Measurements from ENCODE around the gene CCDC17.
A peak's percentile ranks its signal among the peaks of the same experiment; 100 is the strongest.

CCDC17 gene

GRCh38 chr1:45654540-45655280 lies 30.9 kb upstream of the CCDC17 start:
- peaks cover 97% of the 10 kb centered on the region for H3K36me3 ChIP-seq (ENCODE audit: control insufficient read depth, insufficient read depth, low read length)

GRCh38 chr1:45647248-45648021 lies 23.6 kb upstream of the CCDC17 start:
- Histone ChIP-seq H3K36me3 (ENCODE audit: control insufficient read depth, insufficient read depth, low read length) (peaks cover 76% of the 10 kb centered on the region), H3K4me1 (ENCODE audit: control insufficient read depth, insufficient read depth, low read length, poor library complexity, severe bottlenecking) (peaks cover 7% of the 10 kb centered on the region), H3K9me3 (ENCODE audit: control insufficient read depth, low read length) (no peaks in the 10 kb centered on the region), H3K27ac (ENCODE audit: low read depth, low read length, severe bottlenecking) (peak overlapping the region; percentile 50), H3K4me3 (ENCODE audit: extremely low read depth, insufficient read depth, low read length, poor library complexity, severe bottlenecking) (no peak overlapping the region)
- 96 to 98% methylated on average over 8 to 9 of the region's 9 CpGs for whole genome bisulfite sequencing, 2 experiments (ENCODE audit: insufficient coverage in 2 of 2)

More at GRCh38 chr1:45654540-45655280, 30.9 kb upstream of the CCDC17 start:
- Histone ChIP-seq H3K4me3 (ENCODE audit: extremely low read depth, insufficient read depth, low read length, poor library complexity, severe bottlenecking) (no peak overlapping the region), H3K27ac (ENCODE audit: low read depth, low read length, severe bottlenecking) (no peak overlapping the region), H3K9me3 (ENCODE audit: control insufficient read depth, low read length) (no peaks in the 10 kb centered on the region), H3K4me1 (ENCODE audit: control insufficient read depth, insufficient read depth, low read length, poor library complexity, severe bottlenecking) (no peaks in the 10 kb centered on the region)
- 100% methylated on average over 5 to 6 of the region's 12 CpGs for WGBS, 2 experiments (ENCODE audit: insufficient coverage in 2 of 2)

- Histone ChIP-seq H3K36me3 (ENCODE audit: control insufficient read depth, insufficient read depth, low read length) (peaks cover 77% of the 10 kb centered on the region), H3K4me1 (ENCODE audit: control insufficient read depth, insufficient read depth, low read length, poor library complexity, severe bottlenecking) (peaks cover 7% of the 10 kb centered on the region), H3K27ac (ENCODE audit: low read depth, low read length, severe bottlenecking) (no peak overlapping the region), H3K9me3 (ENCODE audit: control insufficient read depth, low read length) (no peaks in the 10 kb centered on the region), H3K4me3 (ENCODE audit: extremely low read depth, insufficient read depth, low read length, poor library complexity, severe bottlenecking) (no peak overlapping the region)
- 100% methylated on average over 1 to 2 of the region's 2 CpGs for WGBS, 2 experiments (ENCODE audit: insufficient coverage in 2 of 2)
These were observed 20.8 kb upstream of the CCDC17 start for GRCh38 chr1:45644661-45645060.

- Histone ChIP-seq H3K36me3 (ENCODE audit: control insufficient read depth, insufficient read depth, low read length) (peaks cover 79% of the 10 kb centered on the region), H3K27ac (ENCODE audit: low read depth, low read length, severe bottlenecking) (no peak overlapping the region), H3K4me3 (ENCODE audit: extremely low read depth, insufficient read depth, low read length, poor library complexity, severe bottlenecking) (no peak overlapping the region), H3K9me3 (ENCODE audit: control insufficient read depth, low read length) (no peaks in the 10 kb centered on the region), H3K4me1 (ENCODE audit: control insufficient read depth, insufficient read depth, low read length, poor library complexity, severe bottlenecking) (peaks cover 7% of the 10 kb centered on the region)
These were observed 20.1 kb upstream of the CCDC17 start for GRCh38 chr1:45643978-45644377.

GRCh38 chr1:45643321-45643720 lies 19.5 kb upstream of the CCDC17 start:
- WGBS, 2 experiments (ENCODE audit: insufficient coverage in 2 of 2) = 92% methylated on average over 3 of the region's 5 CpGs; no CpG with 5 or more reads in 1 of the 2 experiments
- Histone ChIP-seq H3K4me3 (ENCODE audit: extremely low read depth, insufficient read depth, low read length, poor library complexity, severe bottlenecking) (no peak overlapping the region), H3K4me1 (ENCODE audit: control insufficient read depth, insufficient read depth, low read length, poor library complexity, severe bottlenecking) (peaks cover 7% of the 10 kb centered on the region), H3K36me3 (ENCODE audit: control insufficient read depth, insufficient read depth, low read length) (peaks cover 79% of the 10 kb centered on the region), H3K9me3 (ENCODE audit: control insufficient read depth, low read length) (no peaks in the 10 kb centered on the region), H3K27ac (ENCODE audit: low read depth, low read length, severe bottlenecking) (no peak overlapping the region)

GRCh38 chr1:45640293-45640692 lies 16.4 kb upstream of the CCDC17 start:
- no peaks in the 10 kb centered on the region for H3K9me3 ChIP-seq (ENCODE audit: control insufficient read depth, low read length)
- peaks cover 92% of the 10 kb centered on the region for H3K36me3 ChIP-seq (ENCODE audit: control insufficient read depth, insufficient read depth, low read length)
- H3K27ac ChIP-seq (ENCODE audit: low read depth, low read length, severe bottlenecking) = no peak overlapping the region
- no peak overlapping the region for H3K4me3 ChIP-seq (ENCODE audit: extremely low read depth, insufficient read depth, low read length, poor library complexity, severe bottlenecking)
- no peaks in the 10 kb centered on the region for H3K4me1 ChIP-seq (ENCODE audit: control insufficient read depth, insufficient read depth, low read length, poor library complexity, severe bottlenecking)
- 100% methylated on average over 1 of the region's 1 CpG for WGBS, 2 experiments (ENCODE audit: insufficient coverage in 2 of 2)

GRCh38 chr1:45635211-45635610 lies 11.4 kb upstream of the CCDC17 start:
- H3K4me1 ChIP-seq (ENCODE audit: control insufficient read depth, insufficient read depth, low read length, poor library complexity, severe bottlenecking) = no peaks in the 10 kb centered on the region
- H3K27ac ChIP-seq (ENCODE audit: low read depth, low read length, severe bottlenecking) = no peak overlapping the region
- H3K36me3 ChIP-seq (ENCODE audit: control insufficient read depth, insufficient read depth, low read length) = peaks cover 98% of the 10 kb centered on the region
- no peak overlapping the region for H3K4me3 ChIP-seq (ENCODE audit: extremely low read depth, insufficient read depth, low read length, poor library complexity, severe bottlenecking)
- WGBS, 2 experiments (ENCODE audit: insufficient coverage in 2 of 2) = no CpG with 5 or more reads among the region's 1 CpG
- H3K9me3 ChIP-seq (ENCODE audit: control insufficient read depth, low read length) = no peaks in the 10 kb centered on the region

GRCh38 chr1:45630429-45630828 lies 6.6 kb upstream of the CCDC17 start:
- no peak overlapping the region for H3K4me3 ChIP-seq (ENCODE audit: extremely low read depth, insufficient read depth, low read length, poor library complexity, severe bottlenecking)
- no peak overlapping the region for H3K27ac ChIP-seq (ENCODE audit: low read depth, low read length, severe bottlenecking)
- H3K9me3 ChIP-seq (ENCODE audit: control insufficient read depth, low read length) = no peaks in the 10 kb centered on the region
- 100% methylated on average over 1 of the region's 1 CpG; no CpG with 5 or more reads in 1 of the 2 experiments for WGBS, 2 experiments (ENCODE audit: insufficient coverage in 2 of 2)
- H3K36me3 ChIP-seq (ENCODE audit: control insufficient read depth, insufficient read depth, low read length) = peaks cover 85% of the 10 kb centered on the region
- no peaks in the 10 kb centered on the region for H3K4me1 ChIP-seq (ENCODE audit: control insufficient read depth, insufficient read depth, low read length, poor library complexity, severe bottlenecking)

- Histone ChIP-seq H3K4me1 (ENCODE audit: control insufficient read depth, insufficient read depth, low read length, poor library complexity, severe bottlenecking) (no peaks in the 10 kb centered on the region), H3K27ac (ENCODE audit: low read depth, low read length, severe bottlenecking) (no peak overlapping the region), H3K9me3 (ENCODE audit: control insufficient read depth, low read length) (no peaks in the 10 kb centered on the region), H3K36me3 (ENCODE audit: control insufficient read depth, insufficient read depth, low read length) (peaks cover 80% of the 10 kb centered on the region), H3K4me3 (ENCODE audit: extremely low read depth, insufficient read depth, low read length, poor library complexity, severe bottlenecking) (no peak overlapping the region)
These were observed 5.2 kb upstream of the CCDC17 start for GRCh38 chr1:45629035-45629434.

- peaks cover 59% of the 10 kb centered on the region for H3K36me3 ChIP-seq (ENCODE audit: control insufficient read depth, insufficient read depth, low read length)
- WGBS, 2 experiments (ENCODE audit: insufficient coverage in 2 of 2) = 96% methylated on average over 77 to 78 of the region's 78 CpGs
- H3K4me1 ChIP-seq (ENCODE audit: control insufficient read depth, insufficient read depth, low read length, poor library complexity, severe bottlenecking) = no peaks in the 10 kb centered on the region
- H3K9me3 ChIP-seq (ENCODE audit: control insufficient read depth, low read length) = no peaks in the 10 kb centered on the region
- H3K4me3 ChIP-seq (ENCODE audit: extremely low read depth, insufficient read depth, low read length, poor library complexity, severe bottlenecking) = no peak overlapping the region
- no peak overlapping the region for H3K27ac ChIP-seq (ENCODE audit: low read depth, low read length, severe bottlenecking)
These were observed 1.1 kb downstream of the CCDC17 start for GRCh38 chr1:45622524-45623394.
